CD4-positive, alpha-beta T cell treated with Interleukin-2 at 100 ng/mL for 4 hours (primary cell): ENCODE data around the gene OTOS.

ENCODE experiments used
- DNase-seq: peaks from one replicate; pipeline ENCODE4 v3.0.0-alpha.2; 2020; ENCODE audit warnings: low spot score

OTOS gene

DNA sequence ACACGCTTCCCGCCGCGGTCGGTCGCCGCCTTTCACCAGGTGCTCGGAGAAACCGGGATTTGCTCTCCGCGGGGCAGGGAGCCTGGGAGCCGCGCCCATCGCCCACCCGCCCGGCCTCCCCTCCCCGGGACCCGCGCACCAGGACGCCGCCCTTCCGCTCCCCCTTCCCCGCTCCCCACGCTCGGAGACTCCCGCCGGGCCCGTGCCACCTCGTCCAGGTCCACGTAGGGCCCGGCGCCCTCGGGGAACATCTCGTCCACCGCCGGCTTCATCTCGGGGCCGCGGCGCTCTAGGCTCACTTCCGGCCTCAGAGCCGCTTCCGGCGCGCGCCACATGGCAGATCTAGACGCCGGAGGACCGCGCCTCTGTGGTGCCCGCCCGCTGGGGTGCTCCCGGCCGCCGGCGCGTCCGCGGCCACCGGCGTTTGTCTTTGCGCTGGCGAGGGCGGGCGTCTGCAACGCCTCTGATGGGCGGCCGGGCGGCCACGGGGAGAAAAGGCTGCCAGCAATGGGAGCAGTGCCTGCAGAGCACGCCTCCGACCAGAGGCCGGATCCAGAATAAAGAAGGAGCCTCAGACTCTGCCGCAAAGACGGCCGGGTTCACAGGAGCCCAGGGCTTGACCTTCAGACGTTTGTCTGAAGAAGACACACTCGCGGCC, 4.3 kb downstream of the OTOS start, which contains the start of gene COPS9:
COPS9 (minus strand) TSS at position 293 of the 658 bp plus-strand sequence; CDS start at position 272, 21 bp downstream.
- peak; percentile 90 for DNase-seq

GRCh38 chr2:240135706-240136012, 4.8 kb downstream of the OTOS start:
- no peak for DNase-seq

- no peak for DNase-seq
These were observed 5.4 kb downstream of the OTOS start for GRCh38 chr2:240134956-240135520.

- no peak for DNase-seq
These were observed 6.0 kb downstream of the OTOS start for GRCh38 chr2:240134466-240134865.

GRCh38 chr2:240133401-240133800, 7.1 kb downstream of the OTOS start:
- no peak for DNase-seq

DNA sequence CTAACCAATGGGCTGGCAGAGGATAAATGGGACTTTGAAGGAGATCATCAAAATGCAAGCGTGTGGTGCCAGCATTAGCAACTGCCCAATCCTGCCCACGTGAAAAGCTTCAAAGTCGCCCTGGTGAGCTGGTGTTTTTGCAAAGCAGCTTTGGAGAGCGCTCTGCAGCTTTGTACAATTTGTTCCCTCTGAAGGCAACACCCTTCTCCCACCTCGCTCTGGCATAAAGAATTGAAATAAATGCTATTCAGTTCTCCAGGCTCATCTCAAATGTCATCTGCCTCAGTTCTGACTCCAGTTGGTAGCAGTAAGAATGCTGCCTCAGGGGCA, 7.8 kb downstream of the OTOS start:
- no peak for DNase-seq

DNA sequence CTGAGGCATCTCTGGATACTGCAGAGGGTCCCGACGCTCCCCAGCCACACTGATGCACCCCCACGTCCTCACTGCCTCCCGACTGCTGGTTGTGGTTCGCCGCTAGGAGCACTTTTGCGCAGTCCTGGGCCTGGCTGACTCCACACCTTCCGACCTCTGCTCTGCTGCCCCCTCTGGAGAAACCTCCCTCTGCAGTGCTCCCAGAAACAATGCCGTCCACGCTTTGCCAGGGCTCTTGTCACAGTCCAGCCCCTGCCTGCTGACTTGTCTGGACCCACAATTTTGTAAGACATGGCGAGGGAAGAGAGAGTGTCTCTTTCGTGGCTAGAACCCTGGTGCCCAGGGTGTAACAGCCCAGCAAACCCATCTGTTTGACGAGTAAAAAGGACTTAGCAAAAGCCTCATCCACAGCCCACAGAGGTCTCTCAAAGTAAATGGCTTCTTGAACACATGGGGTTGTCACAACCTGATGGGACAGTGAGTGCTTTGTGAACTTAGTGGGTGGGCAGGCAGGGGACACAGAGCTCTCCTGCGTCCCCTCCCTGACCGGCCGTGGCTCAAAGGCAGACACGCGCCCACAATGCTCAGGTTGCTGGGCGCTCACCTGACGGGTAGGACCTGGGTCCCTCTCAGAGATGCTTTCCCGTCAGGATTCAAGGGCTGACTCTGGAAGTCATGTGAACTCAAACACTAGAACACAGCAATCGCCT, 8.4 kb downstream of the OTOS start:
- no peak for DNase-seq

GRCh38 chr2:240131296-240131695, 9.2 kb downstream of the OTOS start:
- DNase-seq = no peak

DNA sequence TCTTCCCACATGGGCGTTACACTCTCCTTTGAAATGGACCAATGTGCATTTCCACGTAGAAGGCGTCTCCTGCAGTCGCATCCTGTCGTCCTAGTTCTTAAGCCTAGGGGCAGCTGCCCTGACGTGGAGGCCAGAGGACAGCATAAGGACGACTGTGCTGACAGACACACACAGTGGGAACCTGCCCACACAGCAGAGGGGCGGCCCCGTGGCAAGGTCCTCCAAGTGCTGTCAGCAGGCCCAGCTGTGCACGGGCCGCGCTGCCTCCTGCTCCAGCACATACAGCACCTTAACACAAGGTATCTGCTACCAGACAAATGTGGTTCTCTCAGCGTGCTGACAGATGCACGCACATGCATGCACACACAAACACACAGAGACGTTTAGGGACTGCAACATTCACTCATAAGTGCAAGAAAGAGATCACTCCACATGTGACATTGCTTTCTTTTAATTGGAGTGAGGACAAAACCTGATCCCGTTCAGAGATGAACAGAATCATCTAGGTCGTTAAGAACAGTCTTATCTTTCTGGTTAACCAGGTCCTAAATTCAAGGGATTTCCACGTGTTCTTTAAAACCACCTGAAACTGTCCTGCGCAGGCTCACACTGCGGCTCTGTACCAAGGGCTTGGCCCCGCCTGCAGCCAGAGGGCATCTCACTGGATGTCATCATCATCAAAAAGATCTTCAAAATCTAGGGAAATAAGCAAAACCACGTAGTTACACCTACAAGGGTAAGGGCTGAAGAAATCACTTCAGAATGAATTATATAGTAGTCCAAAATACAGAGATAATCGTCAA, 9.9 kb downstream of the OTOS start:
- no peak for DNase-seq

DNA sequence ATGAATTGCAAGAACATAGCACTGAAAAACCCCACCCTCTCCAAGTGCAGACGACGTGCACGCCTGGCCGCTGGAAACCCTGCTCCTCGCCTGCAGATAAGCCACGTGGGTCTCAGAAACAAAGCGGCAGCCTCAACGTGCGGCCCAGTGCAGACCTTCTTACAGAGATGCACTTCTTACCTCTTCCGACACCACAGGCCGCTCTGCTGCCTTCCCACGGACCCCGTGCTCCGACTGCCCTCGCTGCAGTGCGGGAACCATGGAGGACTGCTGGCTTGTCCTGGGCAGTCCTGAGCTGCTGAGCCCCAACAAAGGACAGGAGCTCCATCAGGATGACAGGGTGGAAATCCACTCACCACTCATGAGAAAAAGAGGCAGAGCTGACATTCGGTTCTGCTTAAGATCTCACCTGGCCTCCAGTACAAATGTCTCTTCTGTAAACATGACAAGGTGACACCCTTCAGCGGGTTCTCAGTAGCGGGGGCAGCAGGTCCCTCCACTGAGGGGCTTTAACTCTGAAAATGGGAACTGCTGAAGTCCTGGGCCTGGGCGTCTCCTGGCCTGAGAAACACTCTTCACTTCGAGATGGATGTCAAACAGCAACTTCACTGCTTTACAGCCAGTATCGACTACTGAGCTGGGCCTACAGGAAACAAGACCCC, 10.6 kb downstream of the OTOS start:
- no peak for DNase-seq

DNA sequence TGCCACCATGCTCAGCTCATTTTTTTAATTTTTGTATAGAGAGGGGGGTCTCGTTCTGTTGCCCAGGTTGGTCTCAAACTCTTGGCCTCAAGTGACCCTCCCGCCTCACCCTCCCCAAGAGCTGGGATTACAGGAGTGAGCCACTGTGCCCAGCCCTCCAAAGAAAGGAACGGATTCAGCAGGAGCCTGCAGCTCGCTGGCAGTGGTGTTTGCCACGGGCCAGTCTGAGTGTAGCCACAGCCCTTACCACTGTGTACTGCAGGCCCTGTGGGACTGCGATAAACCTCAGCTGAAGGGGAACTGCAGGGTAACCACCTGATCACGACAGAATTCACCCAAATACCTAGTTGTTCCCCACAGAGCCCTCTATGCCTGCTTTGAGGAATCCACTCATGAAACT, 11.1 kb downstream of the OTOS start:
- no peak for DNase-seq

GRCh38 chr2:240128608-240129145, 11.8 kb downstream of the OTOS start:
- no peak for DNase-seq

DNA sequence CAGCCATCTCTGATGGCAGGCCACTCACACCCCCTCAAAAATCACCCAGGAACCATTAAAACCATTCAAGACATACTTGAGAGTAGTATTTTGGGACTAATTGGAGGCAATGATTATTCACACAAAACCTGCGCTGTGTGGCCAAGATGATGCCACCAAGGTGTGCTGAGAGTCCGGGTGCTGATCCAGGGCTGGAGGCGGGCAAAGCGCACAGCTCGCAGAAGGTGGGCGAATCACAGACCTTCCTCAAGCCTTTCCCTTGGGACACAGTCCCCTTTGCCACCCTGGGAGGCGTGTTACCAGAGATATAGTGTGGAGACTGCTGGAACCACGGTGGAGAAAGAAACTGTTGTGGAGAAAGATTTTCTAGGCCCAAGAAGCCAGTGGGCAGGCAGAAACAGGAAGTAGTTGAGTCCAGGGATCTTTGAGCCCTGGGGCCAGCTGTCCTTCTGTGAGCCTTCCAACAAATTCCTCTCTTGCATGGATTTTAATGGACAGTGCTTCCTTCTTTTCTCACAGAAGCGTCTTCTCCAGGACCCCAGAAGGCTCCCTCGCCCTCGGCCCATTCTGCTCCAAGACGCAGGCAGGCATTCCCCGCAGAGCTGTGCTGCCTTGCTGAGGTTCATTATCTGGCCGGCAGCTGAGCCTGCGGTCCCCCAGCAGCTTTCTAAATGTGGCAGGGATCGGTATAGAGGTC, 12.4 kb downstream of the OTOS start:
- DNase-seq = no peak

DNA sequence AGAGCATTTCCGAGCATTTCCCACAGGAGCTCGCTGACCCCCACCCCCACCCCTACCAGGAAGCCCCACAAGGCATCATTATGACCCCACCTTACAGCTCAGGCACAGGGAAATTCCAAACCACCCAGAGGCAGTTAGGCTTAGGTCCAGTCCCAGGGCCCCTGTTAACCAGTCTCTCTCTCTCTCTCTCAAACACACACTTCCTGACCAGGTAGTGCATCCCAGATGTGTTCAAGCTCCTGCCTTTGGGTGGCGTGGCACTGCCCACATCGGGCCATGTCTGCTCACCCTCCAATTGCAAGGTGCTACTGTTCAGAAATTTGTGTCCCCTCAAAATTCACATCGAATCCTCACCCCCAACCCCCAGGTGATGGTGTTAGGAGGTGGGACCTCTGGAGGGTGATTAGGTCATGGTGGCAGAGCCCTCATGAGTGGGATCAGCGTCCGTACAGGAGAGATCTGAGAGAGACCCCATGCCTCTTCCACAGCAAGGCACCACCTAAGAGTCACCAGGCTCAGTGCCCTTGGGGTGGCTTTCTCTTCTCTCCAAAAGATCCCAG, 13.2 kb downstream of the OTOS start:
- no peak for DNase-seq

GRCh38 chr2:240126731-240127130, 13.7 kb downstream of the OTOS start:
- no peak for DNase-seq

GRCh38 chr2:240125742-240126141, 14.7 kb downstream of the OTOS start:
- no peak for DNase-seq

DNA sequence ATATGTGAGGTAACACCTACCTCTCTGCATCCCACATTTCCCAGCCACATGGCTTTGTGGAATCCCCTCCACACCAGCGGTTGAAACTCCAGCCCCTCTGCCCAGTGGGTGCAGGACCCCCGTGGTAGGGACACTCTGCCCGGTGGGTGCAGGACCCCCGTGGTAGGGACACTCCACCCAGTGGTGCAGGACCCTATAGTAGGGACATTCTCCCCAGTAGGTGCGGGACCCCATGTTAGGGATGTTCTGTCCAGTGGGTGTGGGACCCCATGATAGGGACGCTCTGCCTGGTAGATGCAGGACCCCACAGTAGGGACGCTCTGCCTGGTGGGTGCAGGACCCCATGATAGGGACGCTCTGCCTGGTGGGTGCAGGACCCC, 15.8 kb downstream of the OTOS start:
- no peak for DNase-seq

DNA sequence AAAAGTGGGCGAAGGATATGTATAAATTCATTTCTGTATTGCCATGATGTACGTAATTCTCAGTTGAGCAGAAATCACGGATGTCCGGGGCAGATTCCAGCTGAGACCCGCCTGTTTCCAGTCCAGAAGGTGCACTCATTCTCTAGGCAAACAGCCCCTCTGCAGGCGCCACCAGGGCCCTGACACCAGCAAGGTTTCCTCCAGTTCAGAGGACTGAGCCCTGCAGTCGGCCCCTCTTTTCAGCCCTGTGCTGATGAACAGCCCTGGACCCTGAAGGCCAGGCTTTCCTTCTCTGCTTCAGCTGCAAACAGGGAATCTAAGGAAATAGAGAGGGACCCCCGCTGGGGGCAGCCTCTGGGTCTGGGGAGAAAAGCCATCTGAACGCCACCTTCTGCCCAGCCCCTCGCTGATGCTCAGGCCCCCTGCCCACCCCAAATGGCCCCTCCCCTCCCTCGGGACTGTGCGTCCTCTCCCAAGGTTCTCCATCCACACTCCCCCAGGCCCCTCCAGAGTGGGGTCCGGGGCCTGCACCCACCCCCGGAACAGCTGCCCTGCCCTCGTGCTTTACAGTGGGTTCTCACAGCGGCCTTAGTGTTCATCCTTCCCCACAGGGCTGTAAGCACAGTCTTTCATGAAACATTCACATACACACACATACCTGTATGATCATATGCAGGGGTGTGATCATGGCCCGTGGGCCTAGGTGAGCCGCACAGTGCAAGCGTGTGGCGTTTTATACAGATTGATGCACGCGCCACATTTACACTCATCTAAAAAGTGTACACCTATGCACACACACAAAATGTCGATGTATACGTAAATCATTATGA, 16.4 kb downstream of the OTOS start:
- DNase-seq = no peak

GRCh38 chr2:240121675-240122074, 18.8 kb downstream of the OTOS start:
- DNase-seq = no peak

GRCh38 chr2:240121190-240121589, 19.3 kb downstream of the OTOS start:
- DNase-seq = no peak
